ENCODE data around the gene TRAF3IP3. TPM values are rescaled to one million over a fixed set of nuclear protein-coding genes. Genes with fewer than 3 reads are reported as not detected.

Gene TRAF3IP3
- polyA plus RNA-seq, 2 donors = 2.5 to 2.9 TPM

DNA sequence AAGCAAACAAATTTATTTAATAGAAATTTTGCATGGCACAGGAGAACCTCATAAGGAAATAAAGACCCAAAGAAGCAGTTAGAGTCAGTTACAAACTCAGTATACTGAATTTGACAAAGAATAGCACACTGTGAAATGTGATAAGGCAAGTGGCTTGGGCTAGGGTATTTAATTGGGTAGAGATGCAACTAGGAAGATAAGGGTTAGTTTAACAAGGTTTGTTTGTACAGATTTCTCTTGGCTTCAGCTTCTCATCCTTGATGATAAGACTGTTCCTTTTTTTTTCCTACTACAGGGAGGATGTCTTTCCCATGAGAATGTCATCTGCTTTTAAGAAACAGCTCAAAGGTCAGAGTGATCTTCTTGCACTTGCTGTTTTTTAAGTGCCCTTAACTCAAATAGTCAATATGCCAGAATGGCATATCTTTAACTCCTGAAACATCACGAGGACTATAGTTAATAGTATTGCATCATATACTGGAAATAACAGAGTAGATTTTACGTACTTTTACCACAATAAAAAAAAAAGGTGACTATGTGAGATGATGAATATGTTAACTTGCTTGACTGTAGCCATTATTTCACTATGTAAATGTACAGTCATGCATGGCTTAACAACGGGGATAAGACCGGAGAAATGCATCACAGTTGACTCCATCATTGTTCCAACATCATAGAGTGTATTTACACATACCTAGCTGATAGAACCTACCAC, 9.2 kb upstream of the TRAF3IP3 start:
- H3K36me3 ChIP-seq (ENCODE audit: control insufficient read depth in 2 of 2, insufficient read depth in 2 of 2, low read length in 1 of 2) = no peaks in the 10 kb centered on the region
- no peak overlapping the region for H3K4me3 ChIP-seq (ENCODE audit: low read depth in 1 of 2, low read length in 2 of 2)
- peaks cover 4 to 5% of the 10 kb centered on the region in 2 donors for H3K4me1 ChIP-seq (ENCODE audit: control insufficient read depth in 2 of 2, insufficient read depth in 2 of 2, low read length in 1 of 2)
- no peaks in the 10 kb centered on the region for H3K27me3 ChIP-seq (ENCODE audit: control insufficient read depth in 1 of 2, insufficient read depth in 2 of 2, low read length in 2 of 2)
- no peak overlapping the region for H3K27ac ChIP-seq (ENCODE audit: low read depth in 2 of 2, low read length in 1 of 2)
- H3K9me3 ChIP-seq (ENCODE audit: control insufficient read depth in 2 of 2, insufficient read depth in 1 of 2, low read depth in 1 of 2, low read length in 1 of 2) = no peaks in the 10 kb centered on the region
- 67 to 69% methylated on average over 4 of the region's 4 CpGs for WGBS, 2 donors

DNA sequence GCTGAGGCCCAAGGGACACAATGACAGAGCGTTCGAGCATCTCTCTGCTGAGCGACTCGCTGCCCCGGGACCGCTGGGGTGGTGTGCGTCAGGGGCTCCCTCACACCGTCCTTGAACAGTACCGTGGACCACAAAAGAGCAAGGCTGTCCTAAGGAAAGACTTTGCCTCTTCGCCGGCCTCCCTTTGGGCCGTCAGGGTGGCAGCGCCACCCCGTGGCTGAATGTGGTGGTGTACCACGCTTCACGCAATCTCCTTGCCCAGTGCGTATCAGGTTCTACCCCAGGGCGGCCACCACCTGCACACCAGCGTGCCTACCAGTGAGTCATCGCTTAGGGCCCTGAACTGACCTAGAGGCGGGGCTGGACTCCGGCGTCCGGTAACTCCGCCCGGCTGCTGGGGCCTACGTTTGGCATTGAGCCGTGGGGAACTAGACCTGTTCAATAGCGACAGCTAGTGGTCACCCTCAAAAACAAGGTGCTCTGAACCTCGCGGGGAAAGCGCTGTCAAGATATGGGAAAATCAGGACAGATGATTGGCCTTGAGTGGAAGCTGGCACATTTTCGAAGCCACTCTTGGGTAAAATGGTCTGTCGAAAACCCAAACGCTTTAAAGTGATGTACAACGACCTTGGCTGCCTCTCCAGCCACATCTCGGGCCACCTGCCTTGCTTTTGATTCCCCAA, 8.1 kb upstream of the TRAF3IP3 start:
- WGBS, 2 donors = 11 to 13% methylated on average over 37 of the region's 37 CpGs
- Histone ChIP-seq H3K4me3 (ENCODE audit: low read depth in 1 of 2, low read length in 2 of 2) (peak overlapping the region; percentile 14 to 21), H3K27ac (ENCODE audit: low read depth in 2 of 2, low read length in 1 of 2) (peak overlapping the region in 1 of 2 donors; percentile 74), H3K27me3 (ENCODE audit: control insufficient read depth in 1 of 2, insufficient read depth in 2 of 2, low read length in 2 of 2) (no peaks in the 10 kb centered on the region), H3K36me3 (ENCODE audit: control insufficient read depth in 2 of 2, insufficient read depth in 2 of 2, low read length in 1 of 2) (no peaks in the 10 kb centered on the region), H3K4me1 (ENCODE audit: control insufficient read depth in 2 of 2, insufficient read depth in 2 of 2, low read length in 1 of 2) (peaks cover 4 to 5% of the 10 kb centered on the region in 2 donors), H3K9me3 (ENCODE audit: control insufficient read depth in 2 of 2, insufficient read depth in 1 of 2, low read depth in 1 of 2, low read length in 1 of 2) (no peaks in the 10 kb centered on the region)

- no peak overlapping the region for H3K4me3 ChIP-seq (ENCODE audit: low read depth in 1 of 2, low read length in 2 of 2)
- no peak overlapping the region for H3K27ac ChIP-seq (ENCODE audit: low read depth in 2 of 2, low read length in 1 of 2)
- H3K27me3 ChIP-seq (ENCODE audit: control insufficient read depth in 1 of 2, insufficient read depth in 2 of 2, low read length in 2 of 2) = no peaks in the 10 kb centered on the region
- H3K36me3 ChIP-seq (ENCODE audit: control insufficient read depth in 2 of 2, insufficient read depth in 2 of 2, low read length in 1 of 2) = no peaks in the 10 kb centered on the region
- 71 to 73% methylated on average over 4 of the region's 4 CpGs for WGBS, 2 donors
- peaks cover 4 to 5% of the 10 kb centered on the region in 2 donors for H3K4me1 ChIP-seq (ENCODE audit: control insufficient read depth in 2 of 2, insufficient read depth in 2 of 2, low read length in 1 of 2)
- no peaks in the 10 kb centered on the region for H3K9me3 ChIP-seq (ENCODE audit: control insufficient read depth in 2 of 2, insufficient read depth in 1 of 2, low read depth in 1 of 2, low read length in 1 of 2)
These were observed 7.2 kb upstream of the TRAF3IP3 start for GRCh38 chr1:209748620-209749019.

DNA sequence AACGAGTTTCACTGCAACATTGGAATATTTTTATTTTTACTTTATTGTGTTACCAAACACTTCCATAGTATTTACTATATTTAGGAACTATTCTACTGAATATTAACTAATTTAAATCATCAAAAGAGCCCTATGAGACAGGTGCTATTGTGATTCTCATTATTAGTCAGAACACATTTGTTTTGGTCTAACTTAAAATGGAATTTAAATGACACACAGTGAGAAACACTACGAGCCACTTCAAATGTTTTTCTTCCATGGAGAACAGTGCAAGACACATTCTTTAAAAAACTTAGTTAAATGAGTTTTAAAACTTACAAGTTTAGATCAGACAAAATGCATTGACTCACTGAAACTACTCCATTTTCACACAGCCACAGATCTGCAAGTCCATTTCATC, 6.6 kb upstream of the TRAF3IP3 start:
- WGBS, 2 donors = 61% methylated on average over 2 of the region's 2 CpGs

GRCh38 chr1:209749670-209750323, 6.1 kb upstream of the TRAF3IP3 start:
- Histone ChIP-seq H3K9me3 (ENCODE audit: control insufficient read depth in 2 of 2, insufficient read depth in 1 of 2, low read depth in 1 of 2, low read length in 1 of 2) (no peaks in the 10 kb centered on the region), H3K27me3 (ENCODE audit: control insufficient read depth in 1 of 2, insufficient read depth in 2 of 2, low read length in 2 of 2) (no peaks in the 10 kb centered on the region), H3K27ac (ENCODE audit: low read depth in 2 of 2, low read length in 1 of 2) (no peak overlapping the region), H3K36me3 (ENCODE audit: control insufficient read depth in 2 of 2, insufficient read depth in 2 of 2, low read length in 1 of 2) (no peaks in the 10 kb centered on the region), H3K4me3 (ENCODE audit: low read depth in 1 of 2, low read length in 2 of 2) (no peak overlapping the region), H3K4me1 (ENCODE audit: control insufficient read depth in 2 of 2, insufficient read depth in 2 of 2, low read length in 1 of 2) (peaks cover 4 to 5% of the 10 kb centered on the region in 2 donors)
- WGBS, 2 donors = 63 to 73% methylated on average over 6 of the region's 6 CpGs

More for the DNA sequence above, 6.6 kb upstream of the TRAF3IP3 start:
- Histone ChIP-seq H3K27me3 (ENCODE audit: control insufficient read depth in 1 of 2, insufficient read depth in 2 of 2, low read length in 2 of 2) (no peaks in the 10 kb centered on the region), H3K4me1 (ENCODE audit: control insufficient read depth in 2 of 2, insufficient read depth in 2 of 2, low read length in 1 of 2) (peaks cover 4 to 5% of the 10 kb centered on the region in 2 donors), H3K27ac (ENCODE audit: low read depth in 2 of 2, low read length in 1 of 2) (no peak overlapping the region), H3K9me3 (ENCODE audit: control insufficient read depth in 2 of 2, insufficient read depth in 1 of 2, low read depth in 1 of 2, low read length in 1 of 2) (no peaks in the 10 kb centered on the region), H3K4me3 (ENCODE audit: low read depth in 1 of 2, low read length in 2 of 2) (no peak overlapping the region), H3K36me3 (ENCODE audit: control insufficient read depth in 2 of 2, insufficient read depth in 2 of 2, low read length in 1 of 2) (no peaks in the 10 kb centered on the region)

- Histone ChIP-seq H3K36me3 (ENCODE audit: control insufficient read depth in 2 of 2, insufficient read depth in 2 of 2, low read length in 1 of 2) (no peaks in the 10 kb centered on the region), H3K4me3 (ENCODE audit: low read depth in 1 of 2, low read length in 2 of 2) (no peak overlapping the region), H3K27ac (ENCODE audit: low read depth in 2 of 2, low read length in 1 of 2) (peak overlapping the region in 1 of 2 donors; percentile 33), H3K4me1 (ENCODE audit: control insufficient read depth in 2 of 2, insufficient read depth in 2 of 2, low read length in 1 of 2) (peaks cover 4 to 5% of the 10 kb centered on the region in 2 donors), H3K27me3 (ENCODE audit: control insufficient read depth in 1 of 2, insufficient read depth in 2 of 2, low read length in 2 of 2) (no peaks in the 10 kb centered on the region), H3K9me3 (ENCODE audit: control insufficient read depth in 2 of 2, insufficient read depth in 1 of 2, low read depth in 1 of 2, low read length in 1 of 2) (no peaks in the 10 kb centered on the region)
- WGBS, 2 donors = 56 to 66% methylated on average over 5 of the region's 5 CpGs
These were observed 4.1 kb upstream of the TRAF3IP3 start for GRCh38 chr1:209751627-209752231.

GRCh38 chr1:209752890-209753289, 3.0 kb upstream of the TRAF3IP3 start:
- 89 to 92% methylated on average over 3 of the region's 3 CpGs for WGBS, 2 donors
- Histone ChIP-seq H3K27me3 (ENCODE audit: control insufficient read depth in 1 of 2, insufficient read depth in 2 of 2, low read length in 2 of 2) (no peaks in the 10 kb centered on the region), H3K36me3 (ENCODE audit: control insufficient read depth in 2 of 2, insufficient read depth in 2 of 2, low read length in 1 of 2) (no peaks in the 10 kb centered on the region), H3K4me3 (ENCODE audit: low read depth in 1 of 2, low read length in 2 of 2) (no peak overlapping the region), H3K4me1 (ENCODE audit: control insufficient read depth in 2 of 2, insufficient read depth in 2 of 2, low read length in 1 of 2) (no peaks in the 10 kb centered on the region), H3K27ac (ENCODE audit: low read depth in 2 of 2, low read length in 1 of 2) (no peak overlapping the region), H3K9me3 (ENCODE audit: control insufficient read depth in 2 of 2, insufficient read depth in 1 of 2, low read depth in 1 of 2, low read length in 1 of 2) (no peaks in the 10 kb centered on the region)

GRCh38 chr1:209755256-209755655, 597 bp upstream of the TRAF3IP3 start:
- Histone ChIP-seq H3K27ac (ENCODE audit: low read depth in 2 of 2, low read length in 1 of 2) (no peak overlapping the region), H3K36me3 (ENCODE audit: control insufficient read depth in 2 of 2, insufficient read depth in 2 of 2, low read length in 1 of 2) (no peaks in the 10 kb centered on the region), H3K27me3 (ENCODE audit: control insufficient read depth in 1 of 2, insufficient read depth in 2 of 2, low read length in 2 of 2) (no peaks in the 10 kb centered on the region), H3K4me3 (ENCODE audit: low read depth in 1 of 2, low read length in 2 of 2) (no peak overlapping the region), H3K9me3 (ENCODE audit: control insufficient read depth in 2 of 2, insufficient read depth in 1 of 2, low read depth in 1 of 2, low read length in 1 of 2) (no peaks in the 10 kb centered on the region), H3K4me1 (ENCODE audit: control insufficient read depth in 2 of 2, insufficient read depth in 2 of 2, low read length in 1 of 2) (no peaks in the 10 kb centered on the region)
- WGBS, 2 donors = 80 to 82% methylated on average over 1 of the region's 1 CpG

GRCh38 chr1:209756615-209757445, 977 bp downstream of the TRAF3IP3 start:
- Histone ChIP-seq H3K36me3 (ENCODE audit: control insufficient read depth in 2 of 2, insufficient read depth in 2 of 2, low read length in 1 of 2) (no peaks in the 10 kb centered on the region), H3K27ac (ENCODE audit: low read depth in 2 of 2, low read length in 1 of 2) (peak overlapping the region in 1 of 2 donors; percentile 16), H3K9me3 (ENCODE audit: control insufficient read depth in 2 of 2, insufficient read depth in 1 of 2, low read depth in 1 of 2, low read length in 1 of 2) (no peaks in the 10 kb centered on the region), H3K4me1 (ENCODE audit: control insufficient read depth in 2 of 2, insufficient read depth in 2 of 2, low read length in 1 of 2) (no peaks in the 10 kb centered on the region), H3K27me3 (ENCODE audit: control insufficient read depth in 1 of 2, insufficient read depth in 2 of 2, low read length in 2 of 2) (no peaks in the 10 kb centered on the region), H3K4me3 (ENCODE audit: low read depth in 1 of 2, low read length in 2 of 2) (peak overlapping the region; percentile 30 to 35)
- WGBS, 2 donors = 65 to 76% methylated on average over 5 of the region's 5 CpGs
